NCI-H2081 treated with DMSO at 0.1 percent for 48 hours (cell line): ENCODE data around the gene AHCYL1.
"Not testable (repeated sequence)": the region's sequence is repeated elsewhere in the genome, so short reads cannot be mapped to it uniquely, and the experiment has no call there.

Experiments
- DNase-seq: peaks from one replicate; lab custom pipeline; 2025; lab: John Stamatoyannopoulos, UW

Gene AHCYL1

GRCh38 chr1:109997204-109997866 is 12.8 kb downstream of the AHCYL1 start:
- no peak for DNase-seq

GRCh38 chr1:109997867-109998229 is 13.3 kb downstream of the AHCYL1 start:
- no peak for DNase-seq

- no peak for DNase-seq
Observed at GRCh38 chr1:110002695-110003094, 18.1 kb downstream of the AHCYL1 start.

GRCh38 chr1:110003747-110004428 is 19.3 kb downstream of the AHCYL1 start:
- no peak for DNase-seq

GRCh38 chr1:110004583-110004982 is 20.0 kb downstream of the AHCYL1 start:
- DNase-seq = no peak

- DNase-seq = no peak
Observed at GRCh38 chr1:110005971-110006370, 21.4 kb downstream of the AHCYL1 start.

GRCh38 chr1:110006516-110006915 is 22.0 kb downstream of the AHCYL1 start:
- no peak for DNase-seq

GRCh38 chr1:110007046-110007830 is 22.7 kb downstream of the AHCYL1 start:
- DNase-seq = no peak

GRCh38 chr1:110008971-110009565 is 24.5 kb downstream of the AHCYL1 start:
- no peak for DNase-seq

- DNase-seq = no peak
Observed at GRCh38 chr1:110011527-110012041, 27.0 kb downstream of the AHCYL1 start.

- DNase-seq = no peak
Observed at GRCh38 chr1:110012100-110012780, 27.7 kb downstream of the AHCYL1 start.

- no peak for DNase-seq
Observed at GRCh38 chr1:110017792-110018191, 33.2 kb downstream of the AHCYL1 start.

GRCh38 chr1:110018396-110018795 is 33.8 kb downstream of the AHCYL1 start:
- DNase-seq = no peak

- DNase-seq = no peak
Observed at GRCh38 chr1:110019770-110020169, 35.2 kb downstream of the AHCYL1 start.

- DNase-seq = no peak
Observed at GRCh38 chr1:110021285-110021684, 36.7 kb downstream of the AHCYL1 start.

GRCh38 chr1:110024613-110025012 is 40.0 kb downstream of the AHCYL1 start:
- DNase-seq = no peak

GRCh38 chr1:110030687-110031086 is 46.1 kb downstream of the AHCYL1 start:
- DNase-seq = not testable (repeated sequence)

- DNase-seq = no peak
Observed at GRCh38 chr1:110032327-110032726, 47.8 kb downstream of the AHCYL1 start.

GRCh38 chr1:110033421-110033820 is 48.9 kb downstream of the AHCYL1 start:
- no peak for DNase-seq

GRCh38 chr1:110034040-110034450 is 49.5 kb downstream of the AHCYL1 start:
- DNase-seq = no peak

- peak; percentile 69 for DNase-seq
Observed at GRCh38 chr1:110034451-110035235, 50.1 kb downstream of the AHCYL1 start, which contains the start of gene STRIP1. TSS of gene STRIP1 (plus strand) at chr1:110034624. CDS start at chr1:110034638, 14 bp downstream.
